GM12874 (cell line): ENCODE measurements around the gene CDKN3.

Experiments
- CTCF ChIP-seq: IDR thresholded peaks from 2 replicates; pipeline ENCODE4 v1.5.1; 2011; ENCODE audit warnings: low read depth, mild to moderate bottlenecking, control low read depth, low read length, moderate library complexity; ENCODE audit not compliant: insufficient read depth

CDKN3 gene

DNA sequence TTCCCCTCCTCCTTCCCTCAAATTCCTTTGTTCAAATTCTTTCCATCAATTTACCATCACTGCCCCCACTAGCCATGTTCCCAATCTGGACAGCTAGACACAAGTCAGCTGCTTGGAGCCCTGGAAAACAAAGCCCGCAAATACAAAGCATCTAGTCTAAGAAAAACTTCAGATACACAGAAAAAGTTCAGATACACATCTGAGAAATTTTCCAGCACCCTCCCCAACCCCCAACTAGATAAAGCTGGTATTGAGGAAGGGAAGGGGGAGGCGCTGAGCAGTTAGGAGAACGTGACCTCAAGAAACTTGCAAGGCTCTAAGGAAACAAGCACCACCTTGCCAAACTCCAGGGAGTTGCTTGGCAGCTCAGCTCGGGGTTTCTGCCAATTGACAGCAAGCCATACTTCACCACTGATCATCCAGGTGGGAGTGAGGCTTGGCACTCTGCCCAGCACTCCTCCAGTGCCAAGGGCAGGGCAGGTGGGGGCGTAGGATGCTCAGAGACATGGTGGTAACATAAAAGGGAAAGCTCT lies 49.4 kb downstream of the CDKN3 start:
- TF ChIP-seq CTCF: no peak

- TF ChIP-seq CTCF: no peak
Measured at GRCh38 chr14:54447231-54447692, 50.5 kb downstream of the CDKN3 start.

- no peak for TF ChIP-seq CTCF
Measured at GRCh38 chr14:54450535-54450934, 53.7 kb downstream of the CDKN3 start.

GRCh38 chr14:54451121-54451601 lies 54.4 kb downstream of the CDKN3 start:
- TF ChIP-seq CTCF: no peak

GRCh38 chr14:54451961-54452360 lies 55.2 kb downstream of the CDKN3 start:
- TF ChIP-seq CTCF: no peak

DNA sequence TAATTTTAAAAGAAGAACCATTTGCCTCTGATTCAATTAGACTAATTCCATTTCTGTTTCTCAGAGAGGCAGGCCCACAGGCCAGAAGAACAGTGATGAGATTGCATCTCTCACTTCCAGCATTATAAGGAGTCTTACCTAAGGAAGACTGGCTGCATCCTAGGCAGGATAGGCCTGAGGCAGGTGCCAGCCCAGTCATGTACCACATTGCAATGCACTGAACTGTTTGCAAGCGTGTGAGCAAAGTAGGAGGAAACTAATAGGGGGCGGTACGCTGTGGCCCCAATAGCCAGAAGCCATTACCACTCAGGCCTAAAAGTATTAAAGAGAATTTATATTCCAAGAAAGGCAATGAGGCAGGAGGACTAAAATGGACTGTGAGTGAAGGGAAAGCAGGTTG lies 56.4 kb downstream of the CDKN3 start:
- no peak for TF ChIP-seq CTCF

DNA sequence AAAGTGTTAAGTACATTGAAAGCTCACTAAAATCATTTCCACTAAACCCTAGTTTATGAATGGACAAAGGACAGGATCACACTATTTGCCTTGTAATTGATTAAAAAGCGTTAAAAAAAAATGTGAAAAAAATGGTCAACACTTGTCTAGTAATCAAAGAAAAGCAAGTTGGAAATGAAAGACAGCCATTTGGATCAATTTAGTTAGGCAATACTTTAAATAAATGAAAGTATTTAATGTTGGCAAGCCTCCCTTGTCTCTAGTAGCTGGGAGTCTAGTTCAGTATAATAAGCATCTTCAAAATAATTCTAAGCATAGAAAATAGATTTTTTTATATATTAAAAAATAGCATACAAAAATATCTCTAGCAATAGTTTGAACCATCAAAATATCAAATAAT lies 58.6 kb downstream of the CDKN3 start:
- no peak for TF ChIP-seq CTCF
